GM12875 (cell line): ENCODE results near the gene FSCN2.

Experiments
- H3K4me3 ChIP-seq: one replicate; pipeline ENCODE4 v1.5.1; 2011; ENCODE audit warnings: low read depth, low read length, control low read depth
- CTCF ChIP-seq: IDR thresholded peaks from 2 replicates; pipeline ENCODE4 v1.5.1; 2011; ENCODE audit warnings: low read depth, mild to moderate bottlenecking, control low read depth, inconsistent platforms, low read length, moderate library complexity, borderline replicate concordance; ENCODE audit not compliant: insufficient read depth

The FSCN2 gene

GRCh38 chr17:81566461-81567126 lies 38.4 kb downstream of the FSCN2 start:
- H3K4me3 ChIP-seq = no peak overlapping the region
- TF ChIP-seq CTCF = no peak

GRCh38 chr17:81567191-81567590 lies 39.0 kb downstream of the FSCN2 start:
- H3K4me3 ChIP-seq = no peak overlapping the region

GRCh38 chr17:81568416-81568815 lies 40.2 kb downstream of the FSCN2 start:
- TF ChIP-seq CTCF = no peak
- no peak overlapping the region for H3K4me3 ChIP-seq

More at GRCh38 chr17:81567191-81567590, 39.0 kb downstream of the FSCN2 start:
- no peak for TF ChIP-seq CTCF

GRCh38 chr17:81569986-81570514 lies 41.9 kb downstream of the FSCN2 start:
- H3K4me3 ChIP-seq = no peak overlapping the region
- TF ChIP-seq CTCF = no peak

- no peak overlapping the region for H3K4me3 ChIP-seq
- TF ChIP-seq CTCF = no peak
Measured at GRCh38 chr17:81570964-81571363, 42.8 kb downstream of the FSCN2 start.

GRCh38 chr17:81572563-81573168 lies 44.5 kb downstream of the FSCN2 start:
- H3K4me3 ChIP-seq = no peak overlapping the region
- no peak for TF ChIP-seq CTCF
